ENCODE results near the gene CBY3.

- TF ChIP-seq SREBF2 (IDR thresholded peaks at IDR 0.05) (no peak), MAX (IDR thresholded peaks at IDR 0.05) (no peak), CTCF (IDR thresholded peaks at IDR 0.05) (no peak), HMGXB4 (CRISPR knock-in tag; IDR thresholded peaks at IDR 0.05; ENCODE audit: borderline replicate concordance) (no peak), POLR2A (IDR thresholded peaks at IDR 0.05; ENCODE audit: low read length) (no peak), REST (IDR thresholded peaks at IDR 0.05) (no peak), BHLHE40 (IDR thresholded peaks at IDR 0.05; ENCODE audit: low read depth, low read length) (no peak)
Measured at GRCh38 chr5:179716286-179716685, 35.5 kb upstream of the CBY3 start.
